OCI-M1 (cell line): ENCODE measurements around the gene ACBD6.
"Not testable (repeated sequence)": the region's sequence is repeated elsewhere in the genome, so short reads cannot be mapped to it uniquely, and the experiment has no call there.

Experiments
- DNase-seq: peaks from one replicate; lab custom pipeline; 2025; lab: John Stamatoyannopoulos, UW

The ACBD6 gene, protein sequence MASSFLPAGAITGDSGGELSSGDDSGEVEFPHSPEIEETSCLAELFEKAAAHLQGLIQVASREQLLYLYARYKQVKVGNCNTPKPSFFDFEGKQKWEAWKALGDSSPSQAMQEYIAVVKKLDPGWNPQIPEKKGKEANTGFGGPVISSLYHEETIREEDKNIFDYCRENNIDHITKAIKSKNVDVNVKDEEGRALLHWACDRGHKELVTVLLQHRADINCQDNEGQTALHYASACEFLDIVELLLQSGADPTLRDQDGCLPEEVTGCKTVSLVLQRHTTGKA

DNA sequence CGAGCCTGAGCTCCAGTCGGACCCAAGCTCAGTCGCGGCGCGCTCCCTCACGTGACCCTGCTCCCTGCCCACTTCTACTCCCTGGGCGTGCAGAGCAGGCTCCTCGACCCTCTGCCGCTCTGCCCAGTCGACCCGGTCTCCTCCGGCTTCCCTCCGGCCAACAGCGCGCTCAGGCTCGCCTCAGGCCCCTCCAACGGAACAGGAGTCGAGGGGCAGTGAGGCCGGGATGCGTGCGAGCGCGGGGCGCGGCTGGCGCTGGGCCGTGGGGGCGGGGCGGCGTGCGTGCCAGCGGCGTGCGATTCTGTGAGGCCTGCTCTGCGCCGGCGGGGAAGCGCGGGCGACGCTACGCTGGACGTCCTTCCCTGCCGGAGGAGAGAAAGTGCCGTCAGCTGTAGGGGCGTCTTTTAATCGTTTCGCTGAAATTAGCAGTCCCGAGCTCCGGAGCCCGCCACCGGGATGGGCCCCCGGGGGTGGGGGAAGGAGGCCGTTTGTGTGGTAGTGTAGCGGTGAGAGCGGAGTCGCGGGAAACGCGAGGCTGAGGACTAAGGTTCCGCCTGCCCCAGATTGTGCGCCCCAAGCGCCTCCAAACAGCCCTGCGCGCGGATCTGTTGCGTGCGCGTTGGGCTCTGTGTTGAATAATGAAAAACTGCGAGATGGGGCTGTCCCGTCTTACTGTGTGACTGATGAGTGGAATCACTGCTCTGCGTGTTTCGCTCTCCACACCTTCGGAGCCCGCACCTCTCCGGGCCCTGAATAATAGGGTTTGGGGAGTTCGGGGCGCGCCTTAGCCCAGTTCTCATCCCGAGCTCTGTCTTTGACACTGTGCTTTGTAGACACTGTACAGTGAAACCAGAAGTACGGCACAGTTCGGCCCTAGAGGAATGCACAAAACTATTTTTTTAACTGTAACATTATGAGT, at the start of gene ACBD6:
TSS of gene ACBD6 (minus strand) at position 217 of the 919 bp plus-strand sequence. CDS start 311 bp downstream, outside the sequence.
- DNase-seq = peak; percentile 96

DNA sequence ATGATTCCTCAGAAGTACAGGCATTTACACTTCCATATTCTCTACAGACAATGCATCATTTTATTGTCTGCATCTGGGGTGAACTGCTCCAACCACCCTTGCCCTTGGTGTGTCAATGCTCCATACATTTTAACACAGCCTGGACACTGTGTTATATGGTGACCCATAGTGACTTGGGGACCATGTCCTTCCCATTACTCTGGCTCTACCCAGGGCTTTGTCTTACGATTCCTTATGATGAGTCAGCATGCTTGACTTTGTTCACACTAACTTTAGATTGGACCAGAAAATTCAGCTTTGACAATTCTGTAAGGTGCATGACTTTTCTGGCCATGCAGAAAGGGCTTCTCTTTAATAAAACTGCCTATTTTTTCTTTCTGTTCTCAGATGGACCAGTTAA, 49.6 kb upstream of the ACBD6 start:
- no peak for DNase-seq

DNA sequence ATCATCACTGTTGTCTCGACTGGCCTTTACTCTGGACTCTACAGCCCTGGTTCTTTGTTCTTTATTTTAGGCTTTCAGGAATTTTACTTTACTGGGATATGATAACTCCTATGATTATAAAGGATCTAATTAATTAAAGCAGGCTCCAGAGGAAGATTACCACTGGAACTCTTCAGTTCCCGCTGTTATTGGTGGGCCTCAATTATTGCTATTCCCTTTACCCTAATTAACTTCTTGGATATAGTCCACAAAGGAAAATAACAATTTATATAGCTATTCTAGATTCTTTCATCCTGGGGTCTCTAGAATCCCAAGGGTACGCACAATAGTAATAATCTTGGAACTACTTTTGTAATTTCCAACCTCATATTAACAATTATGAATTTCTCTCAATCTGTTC, 47.9 kb upstream of the ACBD6 start:
- DNase-seq = no peak

DNA sequence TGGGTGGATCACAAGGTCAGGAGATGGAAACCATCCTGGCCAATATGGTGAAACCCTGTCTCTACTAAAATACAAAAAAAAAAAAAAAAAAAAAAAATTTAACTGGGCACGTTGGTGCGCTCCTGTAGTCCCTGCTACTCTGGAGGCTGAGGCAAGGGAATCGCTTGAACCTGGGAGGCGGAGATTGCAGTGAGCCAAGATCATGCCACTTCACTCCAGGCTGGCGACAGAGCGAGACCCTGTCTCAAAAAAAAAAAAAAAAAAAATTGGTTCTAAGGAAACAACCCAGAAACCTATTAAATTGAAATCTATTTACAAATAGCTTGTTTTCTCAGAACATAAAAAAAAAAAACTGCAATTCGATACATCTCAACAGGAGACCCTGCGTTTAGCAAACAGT, 47.4 kb upstream of the ACBD6 start:
- DNase-seq = not testable (repeated sequence)

DNA sequence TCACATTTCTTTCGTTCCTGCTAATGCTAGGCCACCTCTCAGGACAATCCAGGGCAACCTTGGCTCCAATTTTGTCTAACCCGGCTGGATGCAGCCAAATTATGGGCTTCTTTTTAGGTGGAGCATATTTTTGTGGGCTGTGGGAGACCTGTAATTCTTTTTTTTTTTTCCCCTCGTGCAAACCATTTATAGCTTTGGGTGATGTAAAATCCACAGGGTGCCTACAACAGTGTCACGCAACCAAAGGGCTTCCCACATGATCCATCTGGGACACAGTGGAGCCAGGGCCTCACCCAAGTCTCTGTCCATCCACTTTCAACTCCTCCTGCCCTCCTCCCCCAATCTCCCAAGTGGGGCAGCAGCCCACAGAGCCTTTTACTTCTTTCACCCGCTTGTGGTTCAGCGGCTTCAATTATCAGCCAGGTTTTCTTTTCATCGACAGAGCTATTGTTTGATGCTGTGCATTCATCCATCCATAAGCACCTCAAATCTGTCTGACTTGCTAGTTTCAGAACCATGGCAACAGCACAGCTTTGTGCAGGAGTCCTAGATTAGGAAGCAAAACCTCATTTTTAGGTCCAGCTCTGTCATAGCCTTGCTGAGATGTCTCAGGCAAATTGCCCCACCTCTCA, 46.4 kb upstream of the ACBD6 start:
- no peak for DNase-seq

DNA sequence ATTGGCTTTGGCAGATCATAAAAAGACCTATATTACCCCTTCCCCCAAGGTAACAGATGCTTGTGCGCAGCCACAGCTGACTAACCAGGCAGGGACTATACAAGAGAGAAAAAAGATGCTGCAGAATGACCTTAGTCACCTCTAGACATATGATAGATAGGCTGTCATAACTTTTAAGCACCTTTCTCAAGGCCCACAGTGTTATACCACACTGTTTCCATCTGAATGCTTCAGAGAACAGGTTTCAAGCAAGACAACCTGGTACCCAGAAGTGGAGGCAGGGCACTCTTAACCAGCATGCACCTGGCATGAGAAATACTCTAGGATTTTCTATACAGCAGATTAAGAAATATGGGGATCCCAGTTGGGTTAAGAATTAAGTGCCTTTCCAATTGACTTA, 43.6 kb upstream of the ACBD6 start:
- DNase-seq = no peak

DNA sequence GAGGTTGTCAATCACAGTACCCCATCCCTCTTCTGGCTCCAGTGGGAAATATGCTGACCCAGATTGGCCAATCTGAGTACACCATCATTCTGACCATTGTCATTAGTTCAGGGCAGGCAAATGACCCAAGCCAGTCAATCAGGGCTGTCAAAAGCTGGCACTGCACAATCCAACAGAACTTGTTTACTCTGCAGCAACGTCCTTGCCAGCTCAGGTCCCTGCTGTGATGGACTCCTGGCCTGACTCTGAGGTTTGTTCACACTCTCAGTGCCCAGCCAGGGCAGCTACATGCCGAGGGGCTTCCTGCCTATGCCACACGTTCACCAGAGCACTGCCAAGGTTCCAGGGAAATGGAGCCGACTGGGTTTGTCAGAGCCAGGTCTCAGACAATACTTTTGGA, 41.7 kb upstream of the ACBD6 start:
- no peak for DNase-seq

DNA sequence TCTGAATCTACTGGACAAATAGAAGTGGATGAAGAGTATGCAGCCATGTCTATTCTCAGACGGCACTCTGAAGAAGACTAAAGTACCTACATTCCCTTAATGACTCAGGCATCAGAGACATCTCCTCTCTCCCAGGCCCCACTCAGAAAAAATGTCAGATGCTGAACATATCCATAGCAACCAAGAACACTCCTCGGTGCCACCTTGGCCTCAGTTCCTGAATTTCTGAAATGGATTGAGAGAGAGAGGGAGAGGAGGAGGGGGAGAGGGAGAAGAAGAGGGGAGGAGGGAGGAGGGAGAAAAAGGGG, 40.4 kb upstream of the ACBD6 start:
- no peak for DNase-seq

DNA sequence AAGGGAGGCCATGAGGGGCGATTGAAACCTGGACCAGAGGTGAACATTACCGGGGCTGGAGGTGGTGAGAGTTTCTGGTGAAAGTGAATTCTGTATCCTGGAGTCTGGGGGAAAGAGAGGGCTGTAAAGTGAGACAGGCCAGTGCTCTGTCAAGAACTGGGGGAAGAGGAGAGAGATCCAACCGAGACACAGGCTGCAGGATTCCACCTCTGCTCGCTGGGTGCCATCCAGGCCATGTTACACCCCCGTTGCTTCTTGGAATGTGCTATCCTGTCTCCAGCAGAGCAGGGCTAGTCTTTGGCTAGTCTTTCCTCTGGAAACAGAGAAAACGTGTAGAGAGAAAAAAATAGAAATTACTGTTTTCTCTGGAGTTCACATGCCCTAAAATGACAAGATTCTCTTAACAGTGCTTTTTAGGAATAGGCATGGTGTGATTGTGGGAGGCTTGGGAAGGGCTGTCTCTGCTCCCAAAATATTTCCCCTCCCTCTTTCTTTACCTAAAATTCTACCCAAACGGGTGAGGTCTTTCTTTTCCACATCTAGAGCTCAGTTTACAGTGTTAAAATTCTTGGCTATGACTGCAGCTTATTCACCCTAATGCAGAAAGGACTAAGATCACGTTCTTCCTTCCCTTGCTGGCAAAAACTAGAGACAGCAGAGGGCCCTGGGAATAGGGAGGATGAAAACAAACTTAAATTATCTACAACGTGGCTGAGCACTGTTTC, 39.9 kb upstream of the ACBD6 start:
- DNase-seq = no peak

DNA sequence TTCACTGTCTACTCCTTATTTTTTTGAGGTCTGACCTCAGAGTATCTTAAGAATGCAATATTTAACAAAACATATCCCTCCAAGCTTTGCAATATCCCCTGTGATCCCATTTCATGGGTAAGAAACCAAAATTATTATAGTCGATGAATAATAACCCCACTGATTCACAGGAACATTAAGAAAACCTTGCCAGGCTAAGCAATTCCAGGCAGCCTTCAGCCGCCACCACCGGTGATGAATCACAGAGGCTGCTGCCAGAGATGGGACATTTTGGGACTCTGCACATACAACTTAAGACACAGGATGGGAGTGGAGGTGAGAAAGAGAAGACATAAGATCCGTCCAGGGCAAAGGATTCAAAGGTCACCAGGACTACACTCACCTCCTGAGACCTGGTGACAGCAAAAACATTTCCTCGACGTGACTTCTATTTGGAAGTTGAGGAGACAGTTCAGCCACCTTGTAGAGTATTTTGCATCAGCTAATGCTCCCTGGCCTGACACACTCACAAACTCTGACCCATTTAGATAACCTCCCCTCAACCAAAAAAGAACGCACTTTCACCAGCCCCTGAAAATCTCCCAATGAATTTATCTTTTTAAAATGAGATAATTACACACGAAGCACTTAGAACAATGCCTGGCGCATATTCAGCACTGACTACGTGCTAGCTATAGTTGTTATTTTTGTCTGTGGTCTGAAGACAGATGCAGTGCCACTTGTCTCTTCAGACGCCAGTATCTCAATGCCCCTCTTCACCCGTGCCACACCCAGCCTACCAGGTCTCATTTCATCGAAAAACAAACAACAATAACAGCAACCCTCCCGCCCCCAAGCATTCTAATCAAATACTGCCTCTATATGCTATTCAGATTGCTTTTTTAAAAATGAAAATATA, 38.6 kb upstream of the ACBD6 start:
- DNase-seq = no peak

DNA sequence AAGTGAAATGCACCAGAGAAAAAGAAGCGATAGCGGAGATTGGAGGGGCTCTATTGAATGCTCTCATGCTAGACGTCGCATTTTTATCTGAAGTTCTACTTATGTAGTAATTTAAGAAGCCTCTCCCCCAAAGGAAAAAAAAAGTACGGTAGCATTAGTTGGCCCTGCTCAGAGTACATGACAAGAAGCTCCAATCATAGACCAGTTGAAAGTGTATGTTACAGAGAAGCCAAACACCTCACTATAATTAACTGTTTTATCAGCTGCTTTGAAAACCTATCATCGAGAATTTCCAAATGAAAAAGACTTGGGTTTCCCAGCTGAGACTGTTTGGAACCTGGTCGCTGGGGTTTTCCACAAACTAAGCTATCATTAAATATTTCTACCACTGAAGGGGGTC, 36.8 kb upstream of the ACBD6 start:
- no peak for DNase-seq

DNA sequence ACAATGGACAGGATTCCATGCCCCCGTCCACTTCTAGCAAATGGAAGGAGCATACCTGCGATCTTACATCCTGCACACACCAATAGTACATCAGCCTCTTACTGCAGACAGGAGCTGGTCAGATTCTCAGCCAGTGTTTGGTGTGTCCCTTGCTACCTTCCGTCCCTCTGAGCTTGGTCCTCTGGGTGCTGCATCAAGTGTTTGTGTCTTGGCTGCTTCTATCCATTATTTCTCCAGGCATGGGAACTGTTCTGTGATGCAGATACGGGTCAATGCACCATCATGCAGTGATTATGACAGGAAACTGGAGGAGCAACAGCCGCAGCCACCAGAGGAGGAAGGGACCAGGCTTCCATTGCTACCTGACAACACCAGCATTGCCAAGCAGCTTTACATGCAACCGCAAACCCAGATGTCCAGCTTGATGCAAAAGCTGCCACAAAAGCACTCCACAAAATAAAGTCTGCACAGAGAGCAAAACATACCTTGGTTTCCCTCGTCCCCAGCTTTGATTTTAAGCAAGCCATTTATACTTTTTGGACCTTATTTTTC, 34.5 kb upstream of the ACBD6 start:
- no peak for DNase-seq

DNA sequence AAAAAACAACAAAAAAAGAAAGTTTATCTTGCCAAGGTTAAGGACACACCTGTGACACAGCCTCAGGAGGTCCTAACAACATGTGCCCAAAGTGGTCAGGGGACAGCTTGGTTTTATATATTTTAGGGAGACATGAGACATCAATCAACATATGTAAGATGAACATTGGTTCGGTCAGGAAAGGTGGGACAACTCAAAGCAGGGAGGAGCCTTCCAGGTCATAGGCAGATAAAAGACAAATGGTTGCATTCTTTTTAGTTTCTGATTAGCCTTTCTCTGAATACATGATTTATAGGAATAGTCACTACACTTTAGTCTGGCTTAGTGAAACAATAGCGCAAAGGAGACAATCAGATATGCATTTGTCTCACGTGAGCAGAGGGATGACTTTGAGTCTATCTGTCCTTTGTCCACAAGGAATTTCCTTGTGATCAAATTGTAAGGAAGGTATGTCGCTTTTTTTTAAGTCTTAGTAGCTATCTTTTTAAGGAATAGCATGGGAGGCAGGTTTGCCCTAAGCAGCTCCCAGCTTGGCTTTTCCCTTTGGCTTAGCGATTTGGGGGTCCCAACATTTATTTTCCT, 33.1 kb upstream of the ACBD6 start:
- DNase-seq = no peak

DNA sequence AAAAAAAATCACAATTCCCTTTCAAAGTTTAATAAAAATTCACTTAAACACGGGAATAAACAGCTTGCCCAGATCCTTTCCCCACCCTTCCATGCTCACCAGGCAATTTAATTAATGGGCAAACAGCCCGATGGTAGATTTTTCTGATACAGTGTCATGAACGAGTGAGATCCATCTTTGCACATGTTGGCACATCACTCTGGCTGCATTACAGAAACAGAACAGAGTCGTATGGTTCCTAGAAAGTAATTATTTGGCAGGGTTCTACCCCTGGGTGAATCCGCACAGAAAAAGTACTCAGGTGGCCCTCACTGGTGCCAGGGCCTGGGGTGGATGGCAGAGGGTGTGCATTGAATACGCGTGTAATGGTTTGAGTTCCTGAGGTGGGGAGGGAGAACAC, 31.8 kb upstream of the ACBD6 start:
- no peak for DNase-seq

DNA sequence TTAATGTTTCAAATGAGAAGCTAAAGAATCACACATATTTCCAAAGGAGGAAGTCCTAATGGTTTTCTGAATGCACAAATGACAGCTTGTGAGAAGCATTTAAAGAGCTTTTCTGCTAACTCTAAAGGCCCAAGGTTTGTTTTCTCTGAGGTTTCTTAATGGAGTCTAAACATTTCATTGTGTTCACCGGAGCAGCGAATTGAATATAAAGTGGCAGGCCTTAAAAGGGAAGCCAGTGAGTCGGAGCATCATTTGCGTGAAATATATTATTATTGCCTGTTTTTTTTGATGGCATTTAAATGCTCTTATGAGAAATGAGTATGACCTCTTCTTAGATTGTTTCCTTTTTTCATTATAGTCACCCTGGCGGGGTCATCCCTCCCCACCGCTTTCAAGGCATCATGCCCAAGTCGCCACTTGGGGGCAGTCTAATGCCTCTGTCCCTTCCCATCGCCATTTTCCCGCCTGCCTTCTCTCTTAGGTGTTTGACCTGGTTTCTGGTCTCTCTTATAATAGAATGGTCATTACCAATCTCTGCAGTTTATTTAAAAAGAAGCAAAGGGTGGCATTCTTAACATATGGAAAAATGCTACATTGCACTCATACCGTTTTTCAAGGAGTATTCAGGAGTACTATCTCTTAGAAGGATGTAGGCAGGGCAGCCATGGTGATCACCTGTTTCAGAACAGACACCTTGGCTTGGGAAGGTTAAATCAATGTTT, 31.1 kb upstream of the ACBD6 start:
- peak; percentile 89 for DNase-seq

DNA sequence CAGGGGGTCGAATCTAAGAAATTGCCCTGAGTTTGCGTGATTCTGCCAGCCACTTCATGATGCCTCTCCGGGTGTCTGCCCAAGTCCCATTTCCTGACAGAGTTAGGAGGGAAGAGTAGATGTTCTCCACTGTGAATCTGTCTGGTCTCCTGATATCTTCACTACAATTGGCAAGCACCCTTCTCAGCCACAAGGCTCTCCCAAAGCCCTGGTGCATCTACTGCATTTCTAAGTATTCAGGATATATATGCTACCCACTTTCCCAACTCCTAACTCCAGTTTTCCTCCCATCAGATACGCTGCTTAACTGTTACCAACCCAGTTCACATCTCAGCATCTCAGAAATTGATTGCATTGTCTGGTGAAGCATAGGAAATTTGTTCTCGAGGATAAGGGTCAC, 30.5 kb upstream of the ACBD6 start:
- no peak for DNase-seq

DNA sequence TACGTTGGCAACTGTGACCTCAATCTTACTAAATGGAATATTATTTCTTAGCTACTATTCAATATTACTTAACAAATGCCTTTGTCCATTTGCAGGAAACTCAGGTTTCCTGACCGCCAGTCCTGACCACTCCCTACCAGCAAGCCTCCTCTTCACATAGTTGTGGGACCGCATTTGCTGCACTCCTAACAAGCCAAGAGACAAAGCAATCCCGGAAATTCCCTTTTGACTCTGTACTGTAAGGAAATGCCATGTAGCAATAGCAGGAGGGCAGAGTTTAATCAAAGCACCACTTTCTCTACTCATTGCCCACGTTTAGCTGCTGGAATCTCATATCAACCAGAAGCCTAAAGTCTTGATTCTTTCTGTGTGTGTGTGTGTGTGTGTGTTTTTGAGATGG, 28.1 kb upstream of the ACBD6 start:
- no peak for DNase-seq

DNA sequence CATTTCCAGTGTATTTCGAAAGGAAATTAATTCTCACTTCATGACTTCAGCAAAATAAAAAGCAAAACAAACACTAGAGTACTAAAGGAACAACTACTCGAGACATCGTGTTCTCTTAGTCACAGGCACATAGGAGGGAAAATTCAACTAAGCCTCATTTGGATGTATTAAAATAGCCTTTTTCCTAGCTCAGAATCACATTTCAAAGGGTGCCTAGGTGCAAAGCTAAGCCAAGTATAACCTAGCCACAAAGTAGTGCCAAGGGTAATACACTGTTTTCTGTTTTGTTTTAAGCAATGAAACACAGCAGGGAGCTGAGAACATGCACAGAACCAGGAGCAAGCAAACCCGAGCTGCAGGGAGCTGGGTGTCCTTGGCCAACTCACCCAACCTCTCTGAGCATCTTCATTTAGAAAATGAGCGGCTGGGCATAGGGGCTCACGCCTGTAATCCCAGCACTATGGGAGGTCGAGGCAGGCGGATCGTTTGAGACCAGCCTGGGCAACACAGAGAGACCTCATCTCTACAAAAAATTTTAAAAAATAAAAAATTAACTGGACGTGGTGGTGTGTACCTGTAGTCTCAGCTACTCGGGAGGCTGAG, 26.6 kb upstream of the ACBD6 start:
- DNase-seq = no peak

DNA sequence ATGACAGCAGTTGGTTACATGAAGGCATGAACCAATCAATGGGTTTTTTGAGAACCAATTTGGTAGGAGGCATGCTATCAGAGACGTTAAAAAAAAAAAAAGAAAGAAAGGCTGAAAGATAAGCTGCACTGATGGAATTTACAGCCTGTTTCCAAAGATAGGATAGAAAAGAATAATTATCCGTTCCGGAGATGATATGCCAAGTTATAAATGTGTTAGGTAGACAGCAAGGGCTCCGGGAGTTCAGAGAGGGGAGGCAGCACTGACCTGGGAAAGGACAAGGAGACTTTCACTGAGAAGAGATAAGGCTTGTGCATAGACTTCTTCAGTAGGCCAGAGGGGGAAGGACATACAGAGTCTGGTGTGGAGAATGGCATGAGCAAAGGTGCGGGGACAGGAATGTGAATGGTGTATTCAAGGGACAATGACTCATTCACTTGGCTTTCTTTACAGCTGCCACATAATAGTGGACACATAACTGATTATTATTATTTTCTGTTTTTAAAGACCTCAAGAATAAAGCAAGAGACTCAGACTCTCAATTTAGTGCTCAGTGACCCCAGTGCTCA, 24.8 kb upstream of the ACBD6 start:
- peak; percentile 50 for DNase-seq
